HEK293 (cell line): ENCODE results near the gene ZNF425.

ENCODE experiments used
- CTCF ChIA-PET: fragments of 350-600 bp; formaldehyde crosslinking; extraction: SDS; loops from one replicate; lab custom pipeline; 2021; ENCODE audit warnings: antibody characterized with exemption; lab: Yijun Ruan, JAX
- POLR2A ChIA-PET: fragments of 300-600 bp; formaldehyde crosslinking; extraction: SDS; loops from one replicate; lab custom pipeline; 2020; ENCODE audit warnings: antibody characterized with exemption, inconsistent platforms; lab: Yijun Ruan, JAX
- H3K27ac ChIP-seq: fragments of 200-500 bp; sonication (Bioruptor generic); 2 replicates; pipeline ENCODE4 v1.5.1; 2014; ENCODE audit warnings: low read depth, low read length, control low read depth, inconsistent platforms; ENCODE audit errors: extremely low read depth
- H3K36me3 ChIP-seq, 2 experiments: fragments of 200-500 bp in 1 of 2; sonication (Bioruptor generic) in 1 of 2; 1 replicate in 1 of 2; 2 replicates in 1 of 2; pipeline ENCODE4 v1.5.1; 2014 to 2017; ENCODE audit warnings: inconsistent platforms in 2 of 2, low read length in 2 of 2; ENCODE audit not compliant: control insufficient read depth in 2 of 2, insufficient read depth in 1 of 2
- H3K4me1 ChIP-seq: fragments of 200-500 bp; sonication (Bioruptor generic); 2 replicates; pipeline ENCODE4 v1.5.1; 2014; ENCODE audit warnings: mild to moderate bottlenecking, low read length, inconsistent platforms; ENCODE audit not compliant: control insufficient read depth, insufficient read depth
- H3K4me3 ChIP-seq: 2 replicates; pipeline ENCODE4 v1.5.1; 2011; ENCODE audit warnings: low read depth, mild to moderate bottlenecking, control low read depth, low read length, moderate library complexity
- H3K9me3 ChIP-seq: fragments of 200-500 bp; sonication (Bioruptor generic); 2 replicates; pipeline ENCODE4 v1.5.1; 2014; ENCODE audit warnings: low read depth, low read length, inconsistent platforms; ENCODE audit not compliant: control insufficient read depth, insufficient read depth
- YY2 ChIP-seq: fragments of 450-650 bp; formaldehyde crosslinking; IDR thresholded peaks from 2 replicates; pipeline ENCODE4 v1.5.1; 2016; ENCODE audit warnings: missing biosample characterization, missing genetic modification characterization
- ZFP41 ChIP-seq: fragments of 450-650 bp; formaldehyde crosslinking; IDR thresholded peaks from 2 replicates; pipeline ENCODE4 v1.5.1; 2016; ENCODE audit warnings: missing biosample characterization, missing genetic modification characterization, borderline replicate concordance
- ZNF366 ChIP-seq: fragments of 450-650 bp; formaldehyde crosslinking; conservative IDR thresholded peaks from 2 replicates; pipeline ENCODE4 v1.5.1; 2016; ENCODE audit warnings: missing biosample characterization, missing genetic modification characterization
- ZNF416 ChIP-seq: fragments of 450-650 bp; formaldehyde crosslinking; IDR thresholded peaks from 2 replicates; pipeline ENCODE4 v1.5.1; 2016; ENCODE audit warnings: missing biosample characterization, missing genetic modification characterization
- TF ChIP-seq, protein P1 (sequence below): fragments of 450-650 bp; formaldehyde crosslinking; IDR thresholded peaks from 2 replicates; pipeline ENCODE4 v1.5.1; 2017; ENCODE audit warnings: missing biosample characterization, missing genetic modification characterization
- TF ChIP-seq, protein P2 (sequence below): fragments of 450-650 bp; formaldehyde crosslinking; IDR thresholded peaks from 2 replicates; pipeline ENCODE4 v1.5.1; 2016; ENCODE audit warnings: missing biosample characterization, missing genetic modification characterization
- TF ChIP-seq, protein P3 (sequence below): fragments of 450-650 bp; formaldehyde crosslinking; conservative IDR thresholded peaks from 2 replicates; pipeline ENCODE4 v1.5.1; 2016; ENCODE audit warnings: low read depth, missing biosample characterization, missing genetic modification characterization
- TF ChIP-seq, protein P4 (sequence below): fragments of 450-650 bp; formaldehyde crosslinking; IDR thresholded peaks from 2 replicates; pipeline ENCODE4 v1.5.1; 2016; ENCODE audit warnings: missing biosample characterization, missing genetic modification characterization, low read depth
- TF ChIP-seq, protein P5 (sequence below): IDR thresholded peaks from 2 replicates; pipeline ENCODE4 v1.6.1; 2011; ENCODE audit warnings: mild to moderate bottlenecking, low read depth, low read length, borderline replicate concordance
- TF ChIP-seq, protein P6 (sequence below): fragments of 450-650 bp; formaldehyde crosslinking; IDR thresholded peaks from 2 replicates; pipeline ENCODE4 v1.5.1; 2016; ENCODE audit warnings: missing biosample characterization, missing genetic modification characterization

Gene ZNF425

DNA sequence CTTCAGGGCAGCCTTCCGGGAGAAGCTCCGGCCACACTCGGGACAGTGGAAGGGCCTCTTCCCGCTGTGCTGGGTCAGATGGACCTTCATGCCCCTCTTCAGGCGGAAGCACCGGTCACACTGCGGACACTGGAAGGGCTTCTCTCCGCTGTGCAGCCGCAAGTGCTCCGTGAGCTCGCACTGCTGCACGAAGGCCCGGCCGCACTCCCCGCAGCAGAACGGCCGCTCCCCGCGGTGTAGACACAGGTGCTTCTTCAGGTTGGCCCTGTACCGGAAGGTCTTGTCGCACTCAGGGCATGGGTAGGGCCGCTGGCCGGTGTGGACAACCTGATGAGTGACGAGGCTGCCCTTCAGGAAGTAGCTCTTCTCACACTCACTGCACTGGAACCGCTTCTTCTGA, 21.4 kb downstream of the ZNF425 start:
- H3K4me3 ChIP-seq: no peak overlapping the region
- no peaks in the 10 kb centered on the region for H3K4me1 ChIP-seq
- H3K27ac ChIP-seq: no peak overlapping the region
- no peaks in the 10 kb centered on the region for H3K9me3 ChIP-seq
- no peak for TF ChIP-seq YY2 (tag by site-specific recombination)
- TF ChIP-seq, protein P1, sequence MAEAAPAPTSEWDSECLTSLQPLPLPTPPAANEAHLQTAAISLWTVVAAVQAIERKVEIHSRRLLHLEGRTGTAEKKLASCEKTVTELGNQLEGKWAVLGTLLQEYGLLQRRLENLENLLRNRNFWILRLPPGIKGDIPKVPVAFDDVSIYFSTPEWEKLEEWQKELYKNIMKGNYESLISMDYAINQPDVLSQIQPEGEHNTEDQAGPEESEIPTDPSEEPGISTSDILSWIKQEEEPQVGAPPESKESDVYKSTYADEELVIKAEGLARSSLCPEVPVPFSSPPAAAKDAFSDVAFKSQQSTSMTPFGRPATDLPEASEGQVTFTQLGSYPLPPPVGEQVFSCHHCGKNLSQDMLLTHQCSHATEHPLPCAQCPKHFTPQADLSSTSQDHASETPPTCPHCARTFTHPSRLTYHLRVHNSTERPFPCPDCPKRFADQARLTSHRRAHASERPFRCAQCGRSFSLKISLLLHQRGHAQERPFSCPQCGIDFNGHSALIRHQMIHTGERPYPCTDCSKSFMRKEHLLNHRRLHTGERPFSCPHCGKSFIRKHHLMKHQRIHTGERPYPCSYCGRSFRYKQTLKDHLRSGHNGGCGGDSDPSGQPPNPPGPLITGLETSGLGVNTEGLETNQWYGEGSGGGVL (tag by site-specific recombination): no peak
- TF ChIP-seq ZNF366 (tag by site-specific recombination): no peak
- TF ChIP-seq, protein P2, sequence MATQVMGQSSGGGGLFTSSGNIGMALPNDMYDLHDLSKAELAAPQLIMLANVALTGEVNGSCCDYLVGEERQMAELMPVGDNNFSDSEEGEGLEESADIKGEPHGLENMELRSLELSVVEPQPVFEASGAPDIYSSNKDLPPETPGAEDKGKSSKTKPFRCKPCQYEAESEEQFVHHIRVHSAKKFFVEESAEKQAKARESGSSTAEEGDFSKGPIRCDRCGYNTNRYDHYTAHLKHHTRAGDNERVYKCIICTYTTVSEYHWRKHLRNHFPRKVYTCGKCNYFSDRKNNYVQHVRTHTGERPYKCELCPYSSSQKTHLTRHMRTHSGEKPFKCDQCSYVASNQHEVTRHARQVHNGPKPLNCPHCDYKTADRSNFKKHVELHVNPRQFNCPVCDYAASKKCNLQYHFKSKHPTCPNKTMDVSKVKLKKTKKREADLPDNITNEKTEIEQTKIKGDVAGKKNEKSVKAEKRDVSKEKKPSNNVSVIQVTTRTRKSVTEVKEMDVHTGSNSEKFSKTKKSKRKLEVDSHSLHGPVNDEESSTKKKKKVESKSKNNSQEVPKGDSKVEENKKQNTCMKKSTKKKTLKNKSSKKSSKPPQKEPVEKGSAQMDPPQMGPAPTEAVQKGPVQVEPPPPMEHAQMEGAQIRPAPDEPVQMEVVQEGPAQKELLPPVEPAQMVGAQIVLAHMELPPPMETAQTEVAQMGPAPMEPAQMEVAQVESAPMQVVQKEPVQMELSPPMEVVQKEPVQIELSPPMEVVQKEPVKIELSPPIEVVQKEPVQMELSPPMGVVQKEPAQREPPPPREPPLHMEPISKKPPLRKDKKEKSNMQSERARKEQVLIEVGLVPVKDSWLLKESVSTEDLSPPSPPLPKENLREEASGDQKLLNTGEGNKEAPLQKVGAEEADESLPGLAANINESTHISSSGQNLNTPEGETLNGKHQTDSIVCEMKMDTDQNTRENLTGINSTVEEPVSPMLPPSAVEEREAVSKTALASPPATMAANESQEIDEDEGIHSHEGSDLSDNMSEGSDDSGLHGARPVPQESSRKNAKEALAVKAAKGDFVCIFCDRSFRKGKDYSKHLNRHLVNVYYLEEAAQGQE (tag by site-specific recombination): no peak
- no peak for TF ChIP-seq ZNF416 (tag by site-specific recombination)
- TF ChIP-seq, protein P3, sequence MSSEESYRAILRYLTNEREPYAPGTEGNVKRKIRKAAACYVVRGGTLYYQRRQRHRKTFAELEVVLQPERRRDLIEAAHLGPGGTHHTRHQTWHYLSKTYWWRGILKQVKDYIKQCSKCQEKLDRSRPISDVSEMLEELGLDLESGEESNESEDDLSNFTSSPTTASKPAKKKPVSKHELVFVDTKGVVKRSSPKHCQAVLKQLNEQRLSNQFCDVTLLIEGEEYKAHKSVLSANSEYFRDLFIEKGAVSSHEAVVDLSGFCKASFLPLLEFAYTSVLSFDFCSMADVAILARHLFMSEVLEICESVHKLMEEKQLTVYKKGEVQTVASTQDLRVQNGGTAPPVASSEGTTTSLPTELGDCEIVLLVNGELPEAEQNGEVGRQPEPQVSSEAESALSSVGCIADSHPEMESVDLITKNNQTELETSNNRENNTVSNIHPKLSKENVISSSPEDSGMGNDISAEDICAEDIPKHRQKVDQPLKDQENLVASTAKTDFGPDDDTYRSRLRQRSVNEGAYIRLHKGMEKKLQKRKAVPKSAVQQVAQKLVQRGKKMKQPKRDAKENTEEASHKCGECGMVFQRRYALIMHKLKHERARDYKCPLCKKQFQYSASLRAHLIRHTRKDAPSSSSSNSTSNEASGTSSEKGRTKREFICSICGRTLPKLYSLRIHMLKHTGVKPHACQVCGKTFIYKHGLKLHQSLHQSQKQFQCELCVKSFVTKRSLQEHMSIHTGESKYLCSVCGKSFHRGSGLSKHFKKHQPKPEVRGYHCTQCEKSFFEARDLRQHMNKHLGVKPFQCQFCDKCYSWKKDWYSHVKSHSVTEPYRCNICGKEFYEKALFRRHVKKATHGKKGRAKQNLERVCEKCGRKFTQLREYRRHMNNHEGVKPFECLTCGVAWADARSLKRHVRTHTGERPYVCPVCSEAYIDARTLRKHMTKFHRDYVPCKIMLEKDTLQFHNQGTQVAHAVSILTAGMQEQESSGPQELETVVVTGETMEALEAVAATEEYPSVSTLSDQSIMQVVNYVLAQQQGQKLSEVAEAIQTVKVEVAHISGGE: no peak
- TF ChIP-seq, protein P4, sequence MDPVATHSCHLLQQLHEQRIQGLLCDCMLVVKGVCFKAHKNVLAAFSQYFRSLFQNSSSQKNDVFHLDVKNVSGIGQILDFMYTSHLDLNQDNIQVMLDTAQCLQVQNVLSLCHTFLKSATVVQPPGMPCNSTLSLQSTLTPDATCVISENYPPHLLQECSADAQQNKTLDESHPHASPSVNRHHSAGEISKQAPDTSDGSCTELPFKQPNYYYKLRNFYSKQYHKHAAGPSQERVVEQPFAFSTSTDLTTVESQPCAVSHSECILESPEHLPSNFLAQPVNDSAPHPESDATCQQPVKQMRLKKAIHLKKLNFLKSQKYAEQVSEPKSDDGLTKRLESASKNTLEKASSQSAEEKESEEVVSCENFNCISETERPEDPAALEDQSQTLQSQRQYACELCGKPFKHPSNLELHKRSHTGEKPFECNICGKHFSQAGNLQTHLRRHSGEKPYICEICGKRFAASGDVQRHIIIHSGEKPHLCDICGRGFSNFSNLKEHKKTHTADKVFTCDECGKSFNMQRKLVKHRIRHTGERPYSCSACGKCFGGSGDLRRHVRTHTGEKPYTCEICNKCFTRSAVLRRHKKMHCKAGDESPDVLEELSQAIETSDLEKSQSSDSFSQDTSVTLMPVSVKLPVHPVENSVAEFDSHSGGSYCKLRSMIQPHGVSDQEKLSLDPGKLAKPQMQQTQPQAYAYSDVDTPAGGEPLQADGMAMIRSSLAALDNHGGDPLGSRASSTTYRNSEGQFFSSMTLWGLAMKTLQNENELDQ: no peak
- TF ChIP-seq ZFP41 (tag by site-specific recombination): no peak
- TF ChIP-seq, protein P5, sequence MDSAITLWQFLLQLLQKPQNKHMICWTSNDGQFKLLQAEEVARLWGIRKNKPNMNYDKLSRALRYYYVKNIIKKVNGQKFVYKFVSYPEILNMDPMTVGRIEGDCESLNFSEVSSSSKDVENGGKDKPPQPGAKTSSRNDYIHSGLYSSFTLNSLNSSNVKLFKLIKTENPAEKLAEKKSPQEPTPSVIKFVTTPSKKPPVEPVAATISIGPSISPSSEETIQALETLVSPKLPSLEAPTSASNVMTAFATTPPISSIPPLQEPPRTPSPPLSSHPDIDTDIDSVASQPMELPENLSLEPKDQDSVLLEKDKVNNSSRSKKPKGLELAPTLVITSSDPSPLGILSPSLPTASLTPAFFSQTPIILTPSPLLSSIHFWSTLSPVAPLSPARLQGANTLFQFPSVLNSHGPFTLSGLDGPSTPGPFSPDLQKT: no peak
- TF ChIP-seq, protein P6, sequence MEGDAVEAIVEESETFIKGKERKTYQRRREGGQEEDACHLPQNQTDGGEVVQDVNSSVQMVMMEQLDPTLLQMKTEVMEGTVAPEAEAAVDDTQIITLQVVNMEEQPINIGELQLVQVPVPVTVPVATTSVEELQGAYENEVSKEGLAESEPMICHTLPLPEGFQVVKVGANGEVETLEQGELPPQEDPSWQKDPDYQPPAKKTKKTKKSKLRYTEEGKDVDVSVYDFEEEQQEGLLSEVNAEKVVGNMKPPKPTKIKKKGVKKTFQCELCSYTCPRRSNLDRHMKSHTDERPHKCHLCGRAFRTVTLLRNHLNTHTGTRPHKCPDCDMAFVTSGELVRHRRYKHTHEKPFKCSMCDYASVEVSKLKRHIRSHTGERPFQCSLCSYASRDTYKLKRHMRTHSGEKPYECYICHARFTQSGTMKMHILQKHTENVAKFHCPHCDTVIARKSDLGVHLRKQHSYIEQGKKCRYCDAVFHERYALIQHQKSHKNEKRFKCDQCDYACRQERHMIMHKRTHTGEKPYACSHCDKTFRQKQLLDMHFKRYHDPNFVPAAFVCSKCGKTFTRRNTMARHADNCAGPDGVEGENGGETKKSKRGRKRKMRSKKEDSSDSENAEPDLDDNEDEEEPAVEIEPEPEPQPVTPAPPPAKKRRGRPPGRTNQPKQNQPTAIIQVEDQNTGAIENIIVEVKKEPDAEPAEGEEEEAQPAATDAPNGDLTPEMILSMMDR (tag by site-specific recombination): no peak
- H3K36me3 ChIP-seq: peaks cover 0 to 5% of the 10 kb centered on the region in 2 experiments; a peak in 1 of 3 replicates
- ChIA-PET POLR2A (no interaction called here), CTCF (interaction anchor here (0.9 to 1.5 kb wide), 2 partner anchors 39 to 43 kb away, joined by 3 to 4 read pairs; partner anchors contain the start of gene ZNF398)
